GOT3 (cell line): ENCODE measurements around the gene TAS1R3.

Experiments used
- DNase-seq: peaks from one replicate; lab custom pipeline; 2025; ENCODE audit warnings: mixed read lengths; lab: John Stamatoyannopoulos, UW

TAS1R3 gene

DNA sequence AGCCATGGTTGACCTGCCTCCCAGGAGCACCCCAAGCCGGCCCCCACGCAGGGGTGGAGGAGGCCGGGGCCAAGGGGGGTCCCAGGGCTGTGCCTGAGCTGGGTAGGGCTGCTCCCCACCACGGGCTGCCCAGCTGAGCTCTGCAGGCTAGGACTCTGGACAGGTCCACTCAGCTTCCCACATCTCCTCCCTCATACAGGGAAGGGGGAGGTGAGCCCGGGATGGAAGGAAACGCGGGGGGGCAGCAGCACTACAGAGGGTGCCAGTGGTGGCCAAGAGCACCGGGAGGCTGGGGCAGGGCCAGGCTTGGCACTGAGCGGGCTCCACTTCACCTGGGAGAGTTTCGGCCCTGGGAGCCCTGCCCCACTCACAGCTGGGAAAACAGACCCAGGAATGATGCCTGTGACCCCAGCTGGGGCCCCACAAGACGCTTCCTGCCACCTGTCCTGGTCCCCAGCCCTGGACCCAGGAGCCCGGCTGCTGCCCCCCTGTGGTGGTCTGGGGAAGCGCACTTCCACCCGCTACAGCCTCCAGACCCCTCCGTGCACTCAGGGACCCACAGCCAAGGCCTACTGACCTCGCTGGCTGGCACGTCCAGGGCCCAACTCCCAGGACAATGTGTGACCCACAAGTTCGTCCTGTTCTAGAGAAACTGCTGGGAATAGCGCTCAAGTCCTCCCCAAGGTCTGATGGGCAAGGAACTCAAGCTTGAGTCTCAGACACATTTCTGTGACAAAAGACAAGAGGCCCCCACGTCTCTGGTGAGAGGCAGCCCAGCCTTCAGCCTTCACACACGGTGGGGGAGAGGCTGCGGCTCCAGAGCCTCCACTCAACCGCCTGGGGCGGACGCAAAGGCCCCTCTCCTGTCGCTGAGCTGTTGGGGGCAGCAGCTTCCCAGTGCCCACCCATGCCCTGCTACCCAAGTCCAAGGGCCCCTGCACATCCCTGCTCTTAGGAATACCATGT lies 40.9 kb downstream of the TAS1R3 start:
- DNase-seq = no peak

DNA sequence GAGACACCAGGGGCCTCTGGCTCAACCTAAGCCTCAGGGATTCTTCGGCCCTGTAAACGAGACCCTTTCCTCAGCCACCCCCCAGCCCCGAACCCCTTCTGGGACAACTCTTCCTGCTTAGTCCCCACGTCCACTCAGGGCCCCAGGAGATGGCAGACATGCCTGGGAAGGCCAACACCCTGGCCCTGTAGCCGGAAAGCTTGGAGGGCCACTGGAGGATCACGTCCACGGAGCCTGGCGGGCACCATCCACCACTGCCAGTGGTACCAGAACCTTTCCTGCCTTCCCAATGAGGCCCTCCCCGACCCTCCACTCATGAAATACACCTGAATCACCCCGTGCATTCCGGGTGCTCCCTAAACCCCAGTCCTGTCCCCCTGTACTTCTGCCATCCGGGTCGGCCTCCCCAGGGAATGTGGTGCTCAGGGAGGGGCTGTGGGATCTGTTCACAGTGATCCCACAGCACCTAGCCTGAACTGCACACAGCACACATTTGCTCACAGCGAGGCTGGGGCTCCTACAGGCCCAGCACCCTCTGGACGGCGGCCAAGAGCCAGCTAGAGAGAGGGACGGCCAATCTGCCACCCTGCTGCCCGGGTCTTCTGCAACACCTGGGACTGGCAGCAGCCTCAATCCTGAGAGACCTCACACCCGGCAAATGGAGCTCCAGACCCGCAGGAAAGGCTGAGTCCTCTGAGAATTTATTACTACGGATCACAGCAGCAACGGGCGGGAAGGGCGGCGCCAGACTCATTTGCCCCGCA lies 42.2 kb downstream of the TAS1R3 start:
- DNase-seq = no peak

DNA sequence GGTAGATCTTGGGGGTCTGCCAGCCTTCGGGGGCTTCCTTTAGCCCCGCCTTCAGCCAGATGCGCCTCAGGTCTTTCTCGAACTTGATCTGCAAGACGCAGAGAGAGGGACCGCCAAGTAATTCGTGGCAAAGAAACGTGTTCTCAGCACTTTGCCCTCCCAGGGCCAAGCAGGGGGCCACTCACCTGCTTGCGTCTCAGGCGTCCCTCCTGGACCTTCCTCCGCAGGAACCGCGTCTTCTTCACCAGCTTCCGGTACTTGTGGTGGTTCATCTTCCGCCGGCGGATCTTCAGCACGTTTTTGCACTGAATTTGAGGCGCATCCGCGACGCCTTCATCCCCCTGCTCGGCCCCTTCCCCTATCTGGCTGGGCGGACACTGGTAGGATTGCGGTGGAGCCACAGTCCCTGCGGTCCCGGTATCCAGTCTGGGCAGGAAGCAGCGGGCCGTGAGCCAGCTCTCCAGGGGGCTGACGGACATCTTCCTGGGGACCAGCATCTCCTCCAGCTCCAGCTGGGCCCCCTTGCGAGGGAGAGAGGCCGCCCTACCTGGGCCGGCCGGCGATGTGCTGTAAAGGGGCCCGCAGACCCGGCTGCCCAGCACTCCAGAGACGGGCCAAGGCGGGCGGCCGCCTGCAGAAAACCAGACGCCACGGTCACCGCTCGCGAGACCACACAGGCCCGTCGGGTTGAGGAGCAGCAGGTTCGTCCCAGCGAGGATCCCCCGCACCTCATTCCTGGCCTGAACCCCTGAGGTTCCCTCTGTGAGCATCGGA lies 42.9 kb downstream of the TAS1R3 start:
- no peak for DNase-seq

DNA sequence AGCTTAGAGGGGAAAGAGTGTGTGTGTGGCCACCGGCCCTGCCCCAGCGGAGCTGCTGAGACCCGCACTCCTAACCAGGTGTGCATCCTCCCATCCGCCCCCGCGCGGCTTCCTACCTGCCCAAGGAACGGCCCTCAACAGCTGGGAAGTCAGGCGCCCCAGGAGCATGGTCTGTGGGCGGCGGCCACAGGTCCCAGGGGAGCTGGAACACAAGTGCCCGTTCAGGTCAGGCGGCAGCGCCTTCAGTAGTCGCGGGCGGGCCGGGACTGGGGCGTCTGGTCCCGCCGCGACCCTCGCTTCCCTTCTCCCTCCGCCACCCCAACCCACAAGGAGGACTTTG lies 43.5 kb downstream of the TAS1R3 start:
- no peak for DNase-seq

DNA sequence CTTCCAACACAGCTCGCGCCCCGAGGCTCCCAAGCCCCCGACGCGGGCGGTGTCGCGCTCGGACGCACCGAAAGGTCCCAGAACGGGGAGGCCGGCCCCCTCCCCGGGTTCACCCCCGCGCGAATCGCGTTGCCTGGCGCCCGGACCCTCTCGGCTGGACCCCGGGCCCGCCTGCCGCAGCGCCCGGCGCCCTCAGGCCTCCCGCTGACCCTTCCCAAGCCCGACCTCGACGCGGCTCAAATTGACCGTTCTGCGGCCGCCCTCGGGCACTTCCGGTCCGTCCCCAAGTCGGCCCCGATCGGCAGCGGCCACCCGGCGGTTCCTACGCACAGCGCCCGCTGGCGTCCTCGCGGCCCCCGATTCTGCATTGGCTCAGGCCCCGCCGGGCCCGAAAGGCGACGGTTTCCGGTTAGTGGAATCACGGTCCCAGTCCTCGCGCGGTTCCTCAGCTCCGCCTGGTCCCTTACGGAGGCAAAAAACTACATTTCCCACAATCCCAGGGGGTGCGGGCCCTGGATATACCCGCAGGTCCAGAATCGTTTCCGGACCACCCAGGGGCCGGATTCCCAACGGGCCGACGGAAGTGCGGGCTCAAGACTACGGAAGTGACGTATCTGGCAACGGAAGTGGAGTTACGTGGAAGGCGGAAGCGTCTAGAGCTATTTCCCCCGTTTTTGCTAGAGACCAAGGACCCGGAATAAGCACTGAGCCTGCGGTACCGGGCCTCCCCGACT lies 44.0 kb downstream of the TAS1R3 start, which contains the start of gene AURKAIP1:
TSS of gene AURKAIP1 (minus strand) at position 279 of the 734 bp plus-strand sequence. CDS start 451 bp downstream, outside the sequence.
- DNase-seq = peak; percentile 98

DNA sequence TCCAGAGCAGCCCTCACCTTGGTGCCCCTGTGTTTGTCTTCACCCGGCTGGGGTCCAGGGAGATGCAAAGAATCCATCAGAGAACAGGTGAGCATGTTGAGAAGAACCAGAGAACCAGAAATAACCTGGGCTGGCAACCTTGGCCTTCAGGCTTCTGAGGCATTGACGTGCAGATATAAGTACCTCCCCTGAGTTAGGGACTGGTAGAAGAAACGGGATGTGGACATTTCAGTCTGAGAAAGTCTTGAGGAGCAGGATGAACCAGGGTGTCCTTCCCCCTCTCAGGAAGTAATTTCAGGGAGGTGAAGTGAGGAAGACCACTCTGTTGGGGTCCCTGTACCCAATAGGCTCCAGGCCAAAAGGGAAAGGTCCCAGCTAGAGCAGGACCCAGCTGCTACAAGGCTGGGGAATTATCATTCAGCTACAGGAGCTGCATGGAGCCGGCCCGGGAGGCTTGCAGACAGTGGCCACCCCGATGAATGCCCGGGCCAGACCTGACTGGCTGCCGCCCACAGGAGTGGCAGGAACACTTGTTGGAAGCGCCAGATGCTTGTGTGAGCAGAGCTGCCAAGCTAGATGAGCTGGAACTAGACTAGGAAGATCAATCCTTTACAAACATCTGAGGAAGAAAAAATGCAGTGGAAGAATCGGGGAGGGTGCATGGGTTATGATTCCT lies 45.6 kb downstream of the TAS1R3 start:
- DNase-seq = no peak

DNA sequence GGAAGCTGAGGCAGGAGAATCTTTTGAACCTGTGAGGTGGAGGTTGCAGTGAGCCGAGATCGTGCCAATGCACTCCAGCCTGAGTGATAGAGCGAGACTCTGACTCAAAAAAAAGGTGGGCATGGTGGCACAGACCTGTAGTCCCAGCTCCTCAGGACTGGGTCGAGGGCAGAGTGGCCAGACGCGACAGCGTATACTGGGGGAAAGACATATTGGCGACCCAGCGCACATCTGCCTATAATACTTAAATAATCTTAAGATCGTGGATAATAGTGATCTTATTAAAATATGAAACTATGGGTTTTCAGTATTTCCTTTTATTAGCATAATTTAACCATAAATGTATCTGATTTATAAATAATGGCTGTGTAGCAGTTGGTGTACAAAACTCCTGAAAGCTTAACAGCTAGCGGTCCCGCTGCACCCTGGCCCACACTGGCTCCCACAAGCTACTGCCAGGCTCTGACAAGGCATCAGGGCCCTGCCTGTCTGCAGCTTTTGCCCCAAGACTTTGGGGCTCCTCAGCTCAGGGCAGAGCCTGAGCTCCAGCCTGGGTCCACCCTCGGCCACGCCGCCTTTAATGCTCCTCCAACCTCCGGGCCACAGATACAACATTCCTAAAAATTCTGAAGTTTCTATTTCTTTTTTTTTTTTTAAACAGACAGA lies 46.6 kb downstream of the TAS1R3 start:
- DNase-seq = no peak

DNA sequence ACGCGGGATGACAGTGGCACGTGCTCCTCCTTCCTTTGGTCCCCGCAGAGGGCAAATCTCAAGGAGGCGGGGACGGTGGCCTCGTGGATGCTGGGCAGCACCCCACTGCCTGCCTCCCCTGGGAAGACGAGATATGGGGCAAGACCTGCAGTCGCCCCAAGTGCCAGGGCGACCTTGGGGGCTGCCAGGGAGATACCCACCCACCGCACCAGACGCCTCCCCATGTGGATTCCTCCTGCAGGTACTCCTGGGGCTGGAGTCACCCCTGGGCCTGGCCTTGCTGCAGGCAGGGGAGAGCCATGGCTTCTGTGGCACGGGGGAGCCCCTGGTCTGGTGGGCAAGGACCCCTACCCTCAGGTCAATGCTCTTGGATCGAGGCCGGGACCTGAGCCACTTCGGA lies 49.8 kb downstream of the TAS1R3 start:
- no peak for DNase-seq

DNA sequence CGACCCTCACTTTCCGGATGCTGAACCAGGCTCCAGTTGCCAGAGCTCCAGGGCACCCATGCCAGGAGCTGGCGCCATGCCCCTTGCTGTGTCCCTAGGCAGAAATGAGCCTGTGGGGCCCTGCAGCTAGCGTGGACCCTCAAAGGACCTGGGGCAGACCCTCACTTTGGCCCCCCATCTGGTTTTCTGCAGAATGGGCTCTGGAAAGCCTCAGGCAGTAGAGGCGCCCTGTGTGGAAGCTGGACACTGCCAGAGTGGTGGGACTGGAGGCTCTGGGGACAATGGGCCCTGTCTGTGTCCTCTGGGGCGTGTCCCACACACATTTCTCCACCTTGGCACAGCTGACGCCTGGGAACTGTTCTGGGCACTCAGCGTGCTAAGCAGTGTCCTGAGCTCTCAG lies 50.2 kb downstream of the TAS1R3 start:
- no peak for DNase-seq
